Fibroblast of mammary gland (primary cell): ENCODE data around the gene SLC25A12.

Experiments
- DNase-seq: peaks from one replicate; pipeline ENCODE4 v3.0.0-alpha.2; 2010; ENCODE audit warnings: low read depth
- H3K4me3 ChIP-seq: 2 replicates; pipeline ENCODE4 v1.5.1; 2011; ENCODE audit warnings: low read depth, mild to moderate bottlenecking, low read length, moderate library complexity; ENCODE audit not compliant: control insufficient read depth
- TF ChIP-seq, protein P1 (sequence below): conservative IDR thresholded peaks from 2 replicates; pipeline ENCODE4 v1.5.1; 2011; ENCODE audit warnings: low read depth, low read length, inconsistent platforms; ENCODE audit not compliant: control insufficient read depth, insufficient read depth

SLC25A12 gene

DNA sequence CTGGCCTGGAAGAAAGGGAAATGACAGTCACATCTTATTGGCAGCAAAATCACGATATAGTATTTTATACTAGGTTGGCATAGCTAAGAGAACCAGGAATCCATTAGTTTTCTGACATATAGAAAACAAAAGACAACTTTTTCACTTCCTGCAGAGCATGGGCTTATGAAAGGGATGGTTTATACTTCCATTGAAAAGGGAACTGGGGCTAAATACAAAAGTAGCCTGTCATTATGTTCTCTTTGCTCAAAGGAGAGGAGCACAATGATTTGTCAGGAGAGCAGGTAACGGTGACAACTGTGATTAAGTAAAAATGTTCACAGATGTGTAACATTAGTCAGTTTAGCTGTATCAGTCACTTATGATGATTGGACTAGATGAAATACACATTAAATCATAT lies 46.4 kb downstream of the SLC25A12 start:
- no peak for DNase-seq
- TF ChIP-seq, protein P1, sequence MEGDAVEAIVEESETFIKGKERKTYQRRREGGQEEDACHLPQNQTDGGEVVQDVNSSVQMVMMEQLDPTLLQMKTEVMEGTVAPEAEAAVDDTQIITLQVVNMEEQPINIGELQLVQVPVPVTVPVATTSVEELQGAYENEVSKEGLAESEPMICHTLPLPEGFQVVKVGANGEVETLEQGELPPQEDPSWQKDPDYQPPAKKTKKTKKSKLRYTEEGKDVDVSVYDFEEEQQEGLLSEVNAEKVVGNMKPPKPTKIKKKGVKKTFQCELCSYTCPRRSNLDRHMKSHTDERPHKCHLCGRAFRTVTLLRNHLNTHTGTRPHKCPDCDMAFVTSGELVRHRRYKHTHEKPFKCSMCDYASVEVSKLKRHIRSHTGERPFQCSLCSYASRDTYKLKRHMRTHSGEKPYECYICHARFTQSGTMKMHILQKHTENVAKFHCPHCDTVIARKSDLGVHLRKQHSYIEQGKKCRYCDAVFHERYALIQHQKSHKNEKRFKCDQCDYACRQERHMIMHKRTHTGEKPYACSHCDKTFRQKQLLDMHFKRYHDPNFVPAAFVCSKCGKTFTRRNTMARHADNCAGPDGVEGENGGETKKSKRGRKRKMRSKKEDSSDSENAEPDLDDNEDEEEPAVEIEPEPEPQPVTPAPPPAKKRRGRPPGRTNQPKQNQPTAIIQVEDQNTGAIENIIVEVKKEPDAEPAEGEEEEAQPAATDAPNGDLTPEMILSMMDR = no peak
- H3K4me3 ChIP-seq = no peak overlapping the region

DNA sequence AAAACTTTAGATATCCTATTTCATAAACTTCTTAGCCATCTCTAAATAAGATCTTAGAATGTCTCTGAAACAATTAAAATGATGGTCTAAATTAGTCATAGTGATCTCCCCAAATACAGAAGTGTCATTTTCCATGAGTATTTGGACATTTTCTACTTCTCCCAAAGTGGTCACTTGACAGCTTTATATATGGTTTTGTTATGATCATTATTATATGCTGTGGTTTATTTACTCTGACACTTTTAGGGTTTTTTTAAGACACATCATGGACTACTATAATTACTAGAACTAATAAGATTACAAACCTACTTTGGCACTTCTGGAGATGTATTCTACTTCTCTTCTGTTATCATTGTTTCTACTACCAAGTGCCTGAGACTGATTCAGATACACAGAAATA lies 47.1 kb downstream of the SLC25A12 start:
- no peak for DNase-seq
- TF ChIP-seq, protein P1 = no peak
- H3K4me3 ChIP-seq = no peak overlapping the region

DNA sequence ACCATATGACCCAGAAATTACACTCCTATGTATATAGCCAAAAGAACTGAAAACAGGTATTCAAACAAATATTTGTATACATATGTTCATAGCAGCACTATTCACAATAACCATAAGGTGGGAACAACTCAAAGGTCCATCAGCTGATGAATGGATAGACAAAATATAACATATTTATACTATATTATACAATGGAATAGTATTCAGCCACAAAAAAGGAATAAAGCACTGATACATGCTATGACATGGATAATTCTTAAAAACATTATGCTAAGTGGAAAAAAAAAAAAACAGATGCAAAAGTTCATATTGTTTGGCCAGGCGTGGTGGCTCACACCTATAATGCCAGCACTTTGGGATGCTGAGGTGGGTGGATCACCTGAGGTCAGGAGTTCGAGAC lies 52.0 kb downstream of the SLC25A12 start:
- TF ChIP-seq, protein P1 = no peak
- no peak overlapping the region for H3K4me3 ChIP-seq
- no peak for DNase-seq

DNA sequence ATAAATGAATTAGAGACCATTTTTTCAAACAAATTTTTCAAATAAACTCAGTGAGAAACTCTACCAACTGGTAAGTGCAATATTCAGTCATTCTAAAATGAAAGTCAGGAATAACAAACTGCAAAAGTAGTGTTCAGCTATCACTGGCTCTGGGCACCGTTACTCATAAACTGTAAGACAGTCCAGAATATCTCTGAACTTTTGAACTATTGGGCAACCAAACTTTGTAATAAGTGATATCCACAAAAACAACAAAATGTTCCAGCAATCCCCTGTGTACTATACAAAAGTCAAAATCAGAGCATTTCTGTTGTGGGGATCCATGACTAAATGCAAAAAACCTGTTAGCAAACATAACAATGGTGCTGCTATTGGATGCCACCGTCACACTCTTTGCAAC lies 56.3 kb downstream of the SLC25A12 start:
- peak; percentile 77 for DNase-seq
- TF ChIP-seq, protein P1 = no peak
- H3K4me3 ChIP-seq = no peak overlapping the region

DNA sequence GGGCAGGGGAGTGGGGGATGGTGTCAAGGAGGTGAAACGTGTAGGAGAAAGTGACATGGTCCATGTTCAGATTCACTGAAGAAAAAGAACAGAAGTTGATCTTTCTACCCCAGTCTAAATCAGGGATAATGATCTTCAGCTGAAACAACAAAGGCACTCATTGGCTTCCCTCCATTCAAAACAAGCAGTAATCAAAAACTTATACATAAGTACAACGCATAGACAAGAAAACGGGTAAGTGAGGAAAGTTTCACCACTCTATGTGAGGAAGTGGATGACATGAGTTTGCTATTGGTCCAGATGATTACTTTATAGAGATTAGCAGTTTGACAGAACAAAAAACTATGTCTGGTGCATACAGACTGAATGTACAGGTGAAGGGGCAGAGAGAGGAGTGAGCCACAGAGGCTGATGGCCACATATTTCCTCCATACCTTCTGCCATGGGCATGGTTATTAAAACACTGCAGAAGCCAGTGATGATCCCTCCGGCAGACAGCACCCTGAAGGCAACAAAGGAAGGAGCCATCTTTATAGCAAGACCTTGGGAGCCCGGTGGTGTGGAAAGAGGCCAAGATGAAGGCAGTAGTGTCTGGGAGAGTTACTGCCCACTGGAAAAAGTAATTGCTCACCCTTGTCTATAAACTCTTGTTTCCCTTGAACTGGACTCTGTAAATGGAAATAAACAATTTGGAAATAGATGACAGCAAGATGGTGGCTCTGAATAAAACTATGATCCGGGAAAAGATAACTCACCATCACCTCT lies 57.7 kb downstream of the SLC25A12 start:
- H3K4me3 ChIP-seq = no peak overlapping the region
- DNase-seq = peak; percentile 87
- TF ChIP-seq, protein P1 = no peak

DNA sequence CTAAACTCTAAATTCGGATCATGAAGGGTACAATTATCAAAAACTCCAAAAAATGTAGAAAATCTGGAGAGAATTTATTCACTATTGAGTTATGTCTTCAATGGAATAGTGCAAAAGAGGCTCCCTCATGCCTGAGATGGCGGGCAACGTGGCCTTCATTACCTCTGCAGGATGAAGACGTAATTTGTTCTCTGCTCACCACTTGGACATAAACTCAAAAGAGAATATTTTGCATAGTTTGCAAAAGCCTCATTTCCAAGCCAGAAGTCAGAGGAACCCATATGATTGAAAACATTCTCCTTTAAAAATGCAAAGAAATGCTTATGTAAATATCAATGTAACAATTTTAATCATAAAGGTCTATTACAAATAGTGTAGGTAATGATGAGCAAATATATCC lies 58.7 kb downstream of the SLC25A12 start:
- H3K4me3 ChIP-seq = no peak overlapping the region
- DNase-seq = no peak
- TF ChIP-seq, protein P1 = no peak

DNA sequence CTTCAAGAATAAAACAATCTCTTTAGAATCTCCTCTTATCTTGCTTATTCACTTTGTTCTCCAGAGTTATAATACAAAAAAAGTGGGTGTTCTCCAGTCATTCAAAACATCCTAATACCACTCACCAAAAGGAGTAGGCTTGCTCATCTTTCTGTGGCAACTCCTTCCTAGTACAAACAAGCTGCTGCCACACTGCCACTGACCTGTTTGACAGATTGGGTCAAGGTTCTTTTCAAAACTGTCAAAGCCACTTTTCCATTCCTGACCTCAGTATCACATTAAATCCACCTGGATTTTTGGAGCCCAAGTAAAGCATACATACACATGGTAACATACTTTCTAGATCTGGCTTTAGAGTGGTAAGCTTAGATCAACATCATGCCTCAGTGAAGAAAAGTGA lies 59.8 kb downstream of the SLC25A12 start:
- no peak overlapping the region for H3K4me3 ChIP-seq
- no peak for DNase-seq
- TF ChIP-seq, protein P1 = no peak
